GM12864 (cell line): ENCODE results near the gene DRGX.

Experiments
- DNase-seq: peaks from one replicate; pipeline ENCODE4 v3.0.0-alpha.2; 2011; ENCODE audit warnings: low read depth
- H3K4me3 ChIP-seq: 2 replicates; pipeline ENCODE4 v1.5.1; 2011; ENCODE audit warnings: mild to moderate bottlenecking, low read depth, low read length, control low read depth
- CTCF ChIP-seq: IDR thresholded peaks from 2 replicates; pipeline ENCODE4 v1.5.1; 2011; ENCODE audit warnings: low read depth, mild to moderate bottlenecking, moderate library complexity, low read length, control low read depth, inconsistent platforms; ENCODE audit errors: missing control alignments

The DRGX gene

GRCh38 chr10:49335364-49335972 lies 60.4 kb downstream of the DRGX start:
- no peak overlapping the region for H3K4me3 ChIP-seq
- no peak for DNase-seq
- no peak for TF ChIP-seq CTCF

- H3K4me3 ChIP-seq = no peak overlapping the region
- TF ChIP-seq CTCF = no peak
- no peak for DNase-seq
Measured at GRCh38 chr10:49334964-49335363, 60.9 kb downstream of the DRGX start.

- DNase-seq = no peak
- H3K4me3 ChIP-seq = no peak overlapping the region
- TF ChIP-seq CTCF = no peak
Measured at GRCh38 chr10:49333192-49333591, 62.7 kb downstream of the DRGX start.

- DNase-seq = no peak
- TF ChIP-seq CTCF = no peak
- no peak overlapping the region for H3K4me3 ChIP-seq
Measured at GRCh38 chr10:49332768-49333167, 63.1 kb downstream of the DRGX start.

GRCh38 chr10:49332333-49332732 lies 63.6 kb downstream of the DRGX start:
- no peak overlapping the region for H3K4me3 ChIP-seq
- TF ChIP-seq CTCF = no peak
- DNase-seq = no peak

- no peak for TF ChIP-seq CTCF
- no peak for DNase-seq
- no peak overlapping the region for H3K4me3 ChIP-seq
Measured at GRCh38 chr10:49331431-49331830, 64.5 kb downstream of the DRGX start.

GRCh38 chr10:49330127-49330665 lies 65.7 kb downstream of the DRGX start:
- DNase-seq = no peak
- TF ChIP-seq CTCF = no peak
- H3K4me3 ChIP-seq = no peak overlapping the region
